H1 (cell line): Measurements from ENCODE around the gene SEZ6. TPM values are rescaled to one million over a fixed set of nuclear protein-coding genes. Genes with fewer than 3 reads are reported as not detected.

Experiments used
- CTCF ChIA-PET: fragments of 300-600 bp; sonication (Branson Sonifier 250); formaldehyde crosslinking; loops from one replicate; lab custom pipeline; 2021; ENCODE audit not compliant: partially characterized antibody; lab: Charles Lee
- POLR2A ChIA-PET: fragments of 300-600 bp; sonication (Branson Sonifier 250); formaldehyde crosslinking; loops from one replicate; lab custom pipeline; 2021; ENCODE audit warnings: inconsistent platforms; ENCODE audit not compliant: partially characterized antibody; lab: Charles Lee
- DNase-seq, 2 experiments: peaks; one replicate each; pipeline versions ENCODE4 v3.0.0 to v3.0.0-alpha.2; 2010 to 2022; ENCODE audit warnings: low spot score in 2 of 2, low read depth in 1 of 2, mixed read lengths in 1 of 2
- FAIRE-seq: peaks from 2 replicates; lab custom pipeline; 2011; peaks lifted over from hg19 to GRCh38; lab: Jason Lieb, UNC
- H2AFZ ChIP-seq: 2 replicates; pipeline ENCODE4 v1.8.1; 2012; ENCODE audit warnings: low read length, inconsistent platforms
- H2AK5ac ChIP-seq: 2 replicates; pipeline ENCODE4 v1.6.1; 2013; ENCODE audit warnings: low read depth, low read length
- H2BK120ac ChIP-seq: replicated peaks from 2 replicates; pipeline ENCODE3; 2013; ENCODE audit warnings: low read depth, low read length, inconsistent platforms
- H2BK12ac ChIP-seq: 2 replicates; pipeline ENCODE4 v1.6.1; 2013; ENCODE audit warnings: low read depth, low read length
- H2BK15ac ChIP-seq: 2 replicates; pipeline ENCODE4 v1.6.1; 2013; ENCODE audit warnings: low read length
- H2BK20ac ChIP-seq: 2 replicates; pipeline ENCODE4 v1.6.1; 2013; ENCODE audit warnings: low read length
- H2BK5ac ChIP-seq: 2 replicates; pipeline ENCODE4 v1.6.1; 2013; ENCODE audit warnings: low read depth, low read length
- H3K14ac ChIP-seq: 2 replicates; pipeline ENCODE4 v1.6.1; 2013; ENCODE audit warnings: inconsistent platforms; ENCODE audit not compliant: insufficient read length
- H3K18ac ChIP-seq: 2 replicates; pipeline ENCODE4 v1.6.1; 2013; ENCODE audit warnings: low read length; ENCODE audit errors: extremely low read depth
- H3K23ac ChIP-seq: 2 replicates; pipeline ENCODE4 v1.6.1; 2013; ENCODE audit warnings: inconsistent platforms; ENCODE audit not compliant: insufficient read length
- H3K23me2 ChIP-seq: 2 replicates; pipeline ENCODE4 v1.6.1; 2013; ENCODE audit warnings: low read depth, low read length
- H3K27ac ChIP-seq: 2 replicates; pipeline ENCODE4 v1.6.1; 2011; ENCODE audit warnings: low read depth, low read length, inconsistent platforms
- H3K27me3 ChIP-seq, 4 experiments: replicated peaks in 1 of 4; 1 replicate in 1 of 4; 2 replicates in 3 of 4; pipeline versions ENCODE4 v1.6.1 to v1.8.1; 2011 to 2013; ENCODE audit warnings: low read length in 3 of 4, mild to moderate bottlenecking in 3 of 4, inconsistent platforms in 2 of 4, mixed read lengths in 2 of 4, moderate library complexity in 1 of 4; ENCODE audit not compliant: control insufficient read depth in 3 of 4, insufficient read depth in 3 of 4; ENCODE audit errors: extremely low read depth in 1 of 4
- H3K36me3 ChIP-seq, 4 experiments: 2 replicates each; pipeline versions ENCODE4 v1.6.1 to v1.8.1; 2011 to 2013; ENCODE audit warnings: mild to moderate bottlenecking in 4 of 4, low read length in 3 of 4, moderate library complexity in 2 of 4, control low read depth in 1 of 4, inconsistent platforms in 1 of 4; ENCODE audit not compliant: insufficient read depth in 4 of 4, control insufficient read depth in 2 of 4
- H3K4ac ChIP-seq: replicated peaks from 2 replicates; pipeline ENCODE3; 2013; ENCODE audit warnings: low read length, low read depth, mixed read lengths, inconsistent platforms; ENCODE audit not compliant: insufficient read length
- H3K4me1 ChIP-seq, 4 experiments: replicated peaks in 1 of 4; 1 replicate in 1 of 4; 2 replicates in 3 of 4; pipeline versions ENCODE4 v1.6.1 to v1.8.1; 2011 to 2013; ENCODE audit warnings: low read length in 3 of 4, inconsistent platforms in 2 of 4, mixed read lengths in 1 of 4; ENCODE audit not compliant: insufficient read depth in 4 of 4, control insufficient read depth in 3 of 4
- H3K4me2 ChIP-seq, 2 experiments: 2 replicates each; pipeline versions ENCODE4 v1.6.1 to v1.8.1; 2011 to 2013; ENCODE audit warnings: low read depth in 2 of 2, low read length in 2 of 2, control low read depth in 1 of 2, inconsistent platforms in 1 of 2, mild to moderate bottlenecking in 1 of 2; ENCODE audit not compliant: insufficient read depth in 1 of 2
- H3K4me3 ChIP-seq, 4 experiments: fragments of 200-600, 300-600 bp in 1 of 4; sonication (generic), shearing (Covaris generic), sonication (Bioruptor Twin) in 1 of 4; 2 replicates each; pipeline versions ENCODE4 v1.5.1 to v1.8.1; 2011 to 2016; ENCODE audit warnings: low read length in 4 of 4, low read depth in 3 of 4, control low read depth in 2 of 4, inconsistent platforms in 2 of 4, mild to moderate bottlenecking in 2 of 4, mixed read lengths in 1 of 4, moderate library complexity in 1 of 4; ENCODE audit not compliant: insufficient read depth in 2 of 4; ENCODE audit errors: extremely low read depth in 1 of 4
- H3K56ac ChIP-seq: replicated peaks from 2 replicates; pipeline ENCODE3; 2013; ENCODE audit warnings: low read depth, mild to moderate bottlenecking, mixed read lengths, low read length, inconsistent platforms; ENCODE audit not compliant: insufficient read length
- H3K79me1 ChIP-seq: 2 replicates; pipeline ENCODE4 v1.6.1; 2013; ENCODE audit warnings: low read depth, low read length, control low read depth
- H3K79me2 ChIP-seq, 2 experiments: 2 replicates each; pipeline versions ENCODE4 v1.6.1 to v1.8.1; 2012 to 2013; ENCODE audit warnings: low read length in 2 of 2, mild to moderate bottlenecking in 2 of 2, inconsistent platforms in 1 of 2; ENCODE audit not compliant: insufficient read depth in 2 of 2, control insufficient read depth in 1 of 2
- H3K9ac ChIP-seq, 4 experiments: replicated peaks in 1 of 4; 1 replicate in 1 of 4; 2 replicates in 3 of 4; pipeline versions ENCODE4 v1.6.1 to v1.8.1; 2011 to 2013; ENCODE audit warnings: low read depth in 3 of 4, low read length in 3 of 4, control low read depth in 2 of 4, mild to moderate bottlenecking in 2 of 4, moderate library complexity in 2 of 4, inconsistent platforms in 1 of 4; ENCODE audit errors: extremely low read depth in 1 of 4
- H3K9me3 ChIP-seq, 2 experiments: 2 replicates each; pipeline versions ENCODE4 v1.6.1 to v1.8.1; 2012 to 2013; ENCODE audit warnings: mild to moderate bottlenecking in 2 of 2, moderate library complexity in 2 of 2, control low read depth in 1 of 2, inconsistent platforms in 1 of 2, low read depth in 1 of 2, low read length in 1 of 2, mixed read lengths in 1 of 2; ENCODE audit not compliant: insufficient read depth in 2 of 2
- H4K20me1 ChIP-seq, 2 experiments: replicated peaks in 1 of 2; 2 replicates each; pipeline versions ENCODE3 to v1.8.1; 2011 to 2013; ENCODE audit warnings: inconsistent platforms in 2 of 2, low read length in 2 of 2, mild to moderate bottlenecking in 1 of 2; ENCODE audit not compliant: insufficient read depth in 2 of 2, control insufficient read depth in 1 of 2
- H4K5ac ChIP-seq: 2 replicates; pipeline ENCODE4 v1.6.1; 2013; ENCODE audit warnings: low read length, low read depth, mixed read lengths, inconsistent platforms; ENCODE audit not compliant: insufficient read length
- H4K8ac ChIP-seq: 2 replicates; pipeline ENCODE4 v1.8.0; 2013; ENCODE audit warnings: mild to moderate bottlenecking, moderate library complexity, low read length, inconsistent platforms; ENCODE audit not compliant: insufficient read depth; ENCODE audit errors: extremely low read depth
- H4K91ac ChIP-seq: replicated peaks from 2 replicates; pipeline ENCODE3; 2013; ENCODE audit warnings: low read length, mixed read lengths, inconsistent platforms; ENCODE audit not compliant: insufficient read length
- BACH1 ChIP-seq: IDR thresholded peaks from 2 replicates; pipeline ENCODE4 v1.6.1; 2012; ENCODE audit warnings: low read length, improper control_type of control experiment
- BCL11A ChIP-seq, 2 experiments: IDR thresholded peaks; one replicate each; pipeline ENCODE4 v1.6.1; 2011; ENCODE audit warnings: low read depth in 2 of 2, low read length in 2 of 2, mild to moderate bottlenecking in 2 of 2
- CHD1 ChIP-seq: IDR thresholded peaks from 2 replicates; pipeline ENCODE4 v1.6.1; 2012; ENCODE audit warnings: low read depth, low read length, improper control_type of control experiment
- EGR1 ChIP-seq: IDR thresholded peaks from 2 replicates; pipeline ENCODE4 v1.6.1; 2011; ENCODE audit warnings: low read depth, low read length, borderline replicate concordance
- KDM1A ChIP-seq: fragments of 200-600, 300-600 bp; sonication (generic); IDR thresholded peaks from 2 replicates; pipeline ENCODE4 v1.7.1; 2016; ENCODE audit warnings: mild to moderate bottlenecking, low read length, borderline replicate concordance
- POLR2AphosphoS5 ChIP-seq: IDR thresholded peaks from 2 replicates; pipeline ENCODE4 v1.6.1; 2011; ENCODE audit warnings: low read depth, low read length
- POU5F1 ChIP-seq: IDR thresholded peaks from 2 replicates; pipeline ENCODE4 v1.6.1; 2011; ENCODE audit warnings: low read depth, mild to moderate bottlenecking, low read length, moderate library complexity
- RAD21 ChIP-seq, 2 experiments: IDR thresholded peaks in 1 of 2; conservative IDR thresholded peaks in 1 of 2; 2 replicates each; pipeline ENCODE4 v1.6.1; 2011; ENCODE audit warnings: low read depth in 2 of 2, low read length in 2 of 2, improper control_type of control experiment in 1 of 2, inconsistent platforms in 1 of 2, mild to moderate bottlenecking in 1 of 2, moderate library complexity in 1 of 2
- SP4 ChIP-seq: IDR thresholded peaks from 2 replicates; pipeline ENCODE4 v1.6.1; 2012; ENCODE audit warnings: low read length, inconsistent platforms
- TBP ChIP-seq: IDR thresholded peaks from 2 replicates; pipeline ENCODE4 v1.6.1; 2011; ENCODE audit warnings: low read depth, low read length, improper control_type of control experiment
- WGBS, 2 experiments: shearing (Covaris generic) in 1 of 2; methylation state at CpG; one replicate each; pipeline versions ENCODE4 v1.1.6 to v1.1.7; 2013 to 2015; ENCODE audit warnings: low lambda C conversion rate in 2 of 2, mixed read lengths in 2 of 2, inconsistent platforms in 1 of 2, low coverage in 1 of 2, missing lambda C conversion rate in 1 of 2; ENCODE audit not compliant: insufficient replicate concordance in 2 of 2, insufficient coverage in 1 of 2, insufficient read length in 1 of 2; ENCODE audit errors: extremely low coverage in 1 of 2, missing lambda C conversion rate in 1 of 2; 5-methylcytosine and 5-hydroxymethylcytosine counted together
- polyA plus RNA-seq, 7 experiments: library from polyadenylated mRNA; depleted of rRNA in 3 of 7; stranded (reverse) in 5 of 7; unstranded in 2 of 7; fragments of >200 nt in 5 of 7; fragments of 200-250 nt in 2 of 7; gene quantifications; 1 replicate in 5 of 7; 2 replicates in 1 of 7; 4 replicates in 1 of 7; pipeline versions ENCODE4 v1.2.1 to v1.2.3, GENCODE V29; 2011 to 2013; ENCODE audit warnings: missing spikeins in 2 of 7, mixed read lengths in 2 of 7
- total RNA-seq: library from RNA; stranded (reverse); fragmentation: NEBNext Ultra II Directional; extraction: Animal tissue kit (Norgen Biotek cat#: 25700); gene quantifications from 2 replicates; pipeline ENCODE4 v1.2.1, GENCODE V29; 2021
- TF ChIP-seq, protein P1 (sequence below): IDR thresholded peaks from 2 replicates; pipeline ENCODE4 v1.6.1; 2012; ENCODE audit warnings: inconsistent platforms

Gene SEZ6
- total and polyA plus RNA-seq, 2 of the 8 experiments (the other 6 are each of a cell fraction or from before 2014, with no cell fraction given) = 6.9 to 16.1 TPM

DNA sequence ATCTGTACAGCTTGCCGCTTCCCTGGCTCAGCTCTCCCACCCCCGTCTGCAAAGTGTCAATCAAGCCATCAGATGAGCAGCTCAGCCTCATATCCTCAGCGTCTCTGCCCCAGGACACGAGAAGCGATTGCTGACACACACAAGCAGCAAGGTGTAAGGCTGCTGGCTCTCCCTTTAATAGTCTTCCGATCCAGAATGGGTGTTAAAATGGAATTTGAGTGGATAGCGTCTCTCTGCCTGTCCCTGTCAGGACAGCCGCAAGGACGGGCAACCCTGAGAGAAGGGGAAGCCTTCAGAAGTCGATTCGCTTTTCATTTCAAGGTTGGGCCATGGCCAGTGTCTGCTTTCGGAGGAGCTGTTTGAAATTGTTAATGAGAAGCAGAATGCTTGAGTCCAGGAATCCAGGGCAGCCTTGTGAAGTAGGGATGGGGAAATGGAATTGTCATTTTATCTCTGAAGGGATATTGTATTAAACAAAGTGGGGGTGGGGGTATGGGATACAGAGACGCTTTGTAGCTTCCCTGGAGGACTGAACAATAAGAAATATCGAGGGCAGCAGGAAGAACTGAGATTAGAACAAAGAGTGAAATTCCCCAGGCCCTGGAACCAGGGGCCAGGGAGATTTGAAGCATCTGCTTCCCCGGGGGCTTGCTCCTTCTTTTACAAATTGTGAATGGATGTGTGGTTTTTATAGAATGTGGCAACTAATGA lies 32.4 kb upstream of the SEZ6 start:
- H3K79me2 ChIP-seq = no peaks in the 10 kb centered on the region
- H3K9ac ChIP-seq = no peak overlapping the region; a peak in 1 of 7 replicates
- H3K27me3 ChIP-seq = no peaks in the 10 kb centered on the region
- no peaks in the 10 kb centered on the region for H3K79me1 ChIP-seq
- peak; percentile 69 for FAIRE-seq
- peaks cover 0 to 4% (median 0%) of the 10 kb centered on the region in 4 experiments; a peak in 1 of 8 replicates for H3K36me3 ChIP-seq
- no peak overlapping the region for H3K4me3 ChIP-seq
- peak overlapping the region; percentile 42 for H2AK5ac ChIP-seq
- peak overlapping the region; percentile 12 to 16 for H3K4me2 ChIP-seq
- no peak overlapping the region for H2AFZ ChIP-seq
- peak overlapping the region; percentile 55; the same call in 1 of the 2 replicates for H2BK15ac ChIP-seq
- H3K4me1 ChIP-seq = peaks cover 20 to 38% (median 26%) of the 10 kb centered on the region in 4 experiments
- peak overlapping the region; percentile 93 for H2BK12ac ChIP-seq
- no peak overlapping the region for H3K23ac ChIP-seq
- H4K5ac ChIP-seq = no peak overlapping the region
- 46% methylated on average over 15 of the region's 15 CpGs; no CpG with 5 or more reads in 1 of the 2 experiments for WGBS, 2 experiments
- H2BK120ac ChIP-seq = peak overlapping the region; percentile 70
- no peak for DNase-seq
- H2BK20ac ChIP-seq = peak overlapping the region; percentile 99
- H3K23me2 ChIP-seq = 0 out of 2 replicates have a peak, but pooled peaks cover 2% of the 10 kb centered on the region
- POLR2A ChIA-PET = interaction anchor here (0.7 to 2.4 kb wide), 12 partner anchors 8 to 88 kb away, joined by 3 to 9 read pairs (median 4); partner anchors contain the start of gene PHF12
- peak overlapping the region; percentile 16 for H3K4ac ChIP-seq
- H2BK5ac ChIP-seq = peak overlapping the region; percentile 97
- H3K27ac ChIP-seq = peak overlapping the region; percentile 41; the same call in 1 of the 2 replicates
- no peak overlapping the region for H3K56ac ChIP-seq
- H3K14ac ChIP-seq = no peak overlapping the region
- no peaks in the 10 kb centered on the region for H4K20me1 ChIP-seq
- H3K9me3 ChIP-seq = peaks cover 5 to 6% of the 10 kb centered on the region in 2 experiments; a peak in 3 of 4 replicates
- CTCF ChIA-PET = interaction anchor here (0.6 to 3.5 kb wide), 17 partner anchors 10 to 554 kb away, joined by 3 to 17 read pairs (median 4); no protein-coding TSS in a partner anchor
- H3K18ac ChIP-seq = peak overlapping the region; percentile 88
- peak overlapping the region; percentile 96 for H4K91ac ChIP-seq
- H4K8ac ChIP-seq = no peak overlapping the region
- TF ChIP-seq SP4 (no peak), CHD1 (no peak), RAD21 (IDR thresholded peaks at IDR 0.05 in 1 of 2, conservative IDR thresholded peaks at IDR 0.05 in 1 of 2; ENCODE audit: low read depth in 2 of 2, low read length in 2 of 2) (no peak), TBP (no peak), POLR2AphosphoS5 (no peak), EGR1 (no peak), BCL11A (IDR thresholded peaks at IDR 0.05; ENCODE audit: low read depth in 2 of 2, low read length in 2 of 2) (no peak), POU5F1 (no peak), BACH1 (no peak), KDM1A (no peak)
- TF ChIP-seq, protein P1, sequence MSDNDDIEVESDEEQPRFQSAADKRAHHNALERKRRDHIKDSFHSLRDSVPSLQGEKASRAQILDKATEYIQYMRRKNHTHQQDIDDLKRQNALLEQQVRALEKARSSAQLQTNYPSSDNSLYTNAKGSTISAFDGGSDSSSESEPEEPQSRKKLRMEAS = no peak
